GM20431 (cell line): Measurements from ENCODE around the gene TPSD1.
"Not testable (repeated sequence)": the region's sequence is repeated elsewhere in the genome, so short reads cannot be mapped to it uniquely, and the experiment has no call there.

Experiments used
- in situ Hi-C: fragments of 300-500 bp; cut with MseI, MboI; formaldehyde crosslinking; loops from one replicate; pipeline ENCODE4 v1.15.0; 2020; ENCODE audit warnings: low sequenced_read_pairs; ENCODE audit not compliant: unreplicated experiment

Gene TPSD1

GRCh38 chr16:1255276-1256122 lies at the start of gene TPSD1:
TSS of gene TPSD1 (plus strand) at chr16:1256069. CDS start at chr16:1256281, 212 bp downstream.
- in situ Hi-C loops = not testable (repeated sequence)

- in situ Hi-C loops = no loop called here
Observed at GRCh38 chr16:1206326-1206725, 49.5 kb upstream of the TPSD1 start.

- in situ Hi-C loops = no loop called here
Observed at GRCh38 chr16:1206786-1207185, 49.1 kb upstream of the TPSD1 start.

DNA sequence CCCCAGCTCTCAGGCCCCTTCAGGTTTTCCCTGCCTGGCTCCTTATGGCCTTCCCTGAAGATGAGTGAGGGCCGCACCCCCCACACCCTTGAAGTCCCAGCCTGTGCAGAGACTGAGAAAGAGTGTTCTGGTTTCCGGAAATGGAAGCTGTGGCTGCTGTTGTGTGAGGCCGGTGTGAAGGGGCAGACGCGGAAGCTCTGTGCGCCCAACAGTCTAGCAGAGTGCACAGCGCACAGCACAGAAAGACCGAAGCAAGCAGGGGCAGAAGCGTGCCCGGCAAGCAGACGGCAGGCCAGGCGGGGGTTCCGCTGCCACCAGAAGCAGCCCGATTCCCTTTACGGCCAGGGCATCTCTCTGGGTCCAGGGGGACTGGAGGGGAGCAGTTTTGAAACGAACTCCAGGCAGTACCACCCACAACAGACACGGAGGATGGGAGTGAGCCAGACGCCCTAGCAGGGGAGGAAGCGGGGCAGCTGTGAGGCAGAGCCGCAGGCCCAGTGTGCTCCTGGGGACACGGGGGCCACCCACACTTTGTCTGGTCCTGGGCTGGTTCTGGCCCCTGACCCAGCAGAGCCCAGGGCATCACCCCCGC lies 47.5 kb upstream of the TPSD1 start:
- in situ Hi-C loops = no loop called here

GRCh38 chr16:1209081-1209480 lies 46.8 kb upstream of the TPSD1 start:
- in situ Hi-C loops = no loop called here

GRCh38 chr16:1210461-1210860 lies 45.4 kb upstream of the TPSD1 start:
- in situ Hi-C loops = no loop called here

DNA sequence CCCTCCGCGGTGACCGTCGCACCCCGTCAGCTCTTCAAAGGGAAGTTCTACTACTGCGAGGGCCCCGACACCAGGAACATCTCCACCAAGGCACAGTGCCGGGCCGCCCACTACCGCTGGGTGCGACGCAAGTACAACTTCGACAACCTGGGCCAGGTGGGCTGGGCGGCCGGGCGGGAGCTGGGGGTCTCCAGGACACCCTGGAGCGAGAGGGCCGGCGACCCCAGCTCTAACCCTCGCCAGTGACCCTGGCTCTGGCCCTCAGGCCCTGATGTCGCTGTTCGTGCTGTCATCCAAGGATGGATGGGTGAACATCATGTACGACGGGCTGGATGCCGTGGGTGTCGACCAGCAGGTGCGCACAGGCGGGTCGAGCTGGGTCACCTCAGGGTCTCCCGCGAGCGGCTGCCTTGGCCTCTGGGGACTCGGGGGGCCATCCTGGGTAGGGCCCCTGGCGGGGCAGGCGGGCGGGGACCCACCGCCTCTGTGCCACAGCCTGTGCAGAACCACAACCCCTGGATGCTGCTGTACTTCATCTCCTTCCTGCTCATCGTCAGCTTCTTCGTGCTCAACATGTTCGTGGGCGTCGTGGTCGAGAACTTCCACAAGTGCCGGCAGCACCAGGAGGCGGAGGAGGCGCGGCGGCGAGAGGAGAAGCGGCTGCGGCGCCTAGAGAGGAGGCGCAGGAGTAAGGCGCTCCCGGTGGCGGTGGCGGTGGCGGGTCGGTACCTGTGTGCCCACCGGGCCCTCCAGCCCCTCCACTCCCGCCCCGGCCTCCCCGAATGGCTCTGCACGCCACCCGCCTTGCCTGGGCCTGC lies 44.2 kb upstream of the TPSD1 start:
- in situ Hi-C loops = no loop called here

- in situ Hi-C loops = no loop called here
Observed at GRCh38 chr16:1212616-1213194, 43.2 kb upstream of the TPSD1 start.

DNA sequence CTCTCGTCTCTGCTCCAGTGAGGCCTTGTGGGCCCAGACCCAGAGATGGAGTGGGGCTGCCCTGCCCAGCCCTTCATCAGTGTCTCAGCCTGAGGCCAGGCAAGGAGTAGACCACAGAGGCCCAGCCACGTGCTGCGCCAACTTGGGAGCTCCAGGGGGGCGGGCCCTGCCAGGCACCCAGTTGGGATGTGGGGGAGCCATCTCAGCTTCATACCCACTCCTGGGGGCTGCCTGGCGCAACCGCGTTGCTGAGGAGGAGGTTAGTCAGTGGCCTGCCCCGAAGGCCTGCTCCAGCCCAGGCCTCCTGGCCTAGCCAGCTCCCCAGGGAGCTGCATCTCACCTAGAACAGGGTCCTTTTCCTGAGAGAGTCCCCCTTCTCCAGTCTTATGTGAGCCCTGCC lies 42.6 kb upstream of the TPSD1 start:
- in situ Hi-C loops = no loop called here

GRCh38 chr16:1213796-1214372 lies 42.0 kb upstream of the TPSD1 start:
- in situ Hi-C loops = no loop called here

DNA sequence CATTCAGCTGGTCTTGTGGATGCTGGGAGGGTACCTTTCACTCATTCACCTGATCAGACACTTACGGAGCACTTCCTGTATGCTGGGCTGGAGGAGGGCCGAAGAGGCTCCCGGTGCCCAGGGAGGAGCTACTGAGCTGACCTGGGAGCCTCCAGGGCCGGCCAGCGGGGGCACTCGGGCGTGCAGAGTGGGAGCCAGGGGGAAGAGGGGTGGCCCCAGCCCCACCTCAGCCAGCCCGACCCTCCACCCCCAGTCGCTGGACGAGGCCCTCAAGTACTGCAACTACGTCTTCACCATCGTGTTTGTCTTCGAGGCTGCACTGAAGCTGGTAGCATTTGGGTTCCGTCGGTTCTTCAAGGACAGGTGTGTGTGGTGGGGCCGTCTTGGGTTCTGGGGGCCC lies 41.1 kb upstream of the TPSD1 start:
- in situ Hi-C loops = no loop called here

DNA sequence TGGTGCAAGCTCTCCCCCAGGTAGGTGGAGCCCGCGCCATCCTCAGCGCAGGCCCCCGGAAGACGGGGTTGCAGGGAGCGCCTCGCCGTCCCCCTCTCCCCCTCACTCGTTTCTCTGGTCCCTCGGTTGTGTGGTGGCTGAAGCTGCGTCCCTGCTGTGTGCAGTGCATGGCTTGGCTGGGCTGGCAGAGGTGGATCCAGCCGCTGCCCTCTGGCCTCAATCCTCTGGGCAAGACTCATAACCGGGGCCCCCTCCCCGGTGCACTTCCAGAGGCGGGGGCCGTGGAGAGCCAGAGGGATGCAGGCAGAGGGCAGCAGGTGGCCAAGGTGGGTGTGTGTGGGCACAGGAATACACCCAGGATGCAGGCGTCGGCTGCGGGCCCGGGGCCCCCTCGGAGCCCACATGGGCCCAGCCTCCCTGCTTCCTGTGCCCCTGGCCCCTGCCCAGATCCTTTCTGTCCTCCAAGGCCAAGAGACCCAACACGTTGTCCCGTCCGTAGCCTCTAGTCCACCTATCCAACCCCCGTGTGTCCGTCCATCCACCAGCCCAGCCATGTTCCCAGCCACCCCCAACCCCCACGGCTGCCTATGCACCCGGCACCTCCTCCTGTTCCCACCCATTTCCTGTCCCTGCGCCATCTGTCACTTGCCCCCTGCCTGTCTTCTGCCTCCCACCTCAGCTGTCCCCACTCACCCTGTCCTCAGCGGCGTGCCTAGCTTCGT lies 40.1 kb upstream of the TPSD1 start:
- in situ Hi-C loops = no loop called here

DNA sequence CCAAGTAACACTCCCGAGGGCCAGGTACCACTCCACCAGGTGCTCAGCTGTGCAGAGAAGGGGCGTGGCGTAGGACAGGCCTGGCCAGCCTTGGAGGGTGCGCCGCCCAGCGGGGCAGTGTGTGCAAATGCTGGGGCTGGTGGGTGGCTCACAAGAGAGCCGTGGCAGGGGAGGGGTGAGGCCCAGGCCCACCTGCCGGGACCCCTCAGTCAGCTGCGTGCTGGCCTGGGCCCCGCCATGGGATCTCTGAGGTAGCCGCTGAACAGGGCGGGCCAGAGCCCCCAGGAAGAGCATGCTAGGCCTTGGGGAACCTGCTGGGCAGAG lies 39.6 kb upstream of the TPSD1 start:
- in situ Hi-C loops = no loop called here

DNA sequence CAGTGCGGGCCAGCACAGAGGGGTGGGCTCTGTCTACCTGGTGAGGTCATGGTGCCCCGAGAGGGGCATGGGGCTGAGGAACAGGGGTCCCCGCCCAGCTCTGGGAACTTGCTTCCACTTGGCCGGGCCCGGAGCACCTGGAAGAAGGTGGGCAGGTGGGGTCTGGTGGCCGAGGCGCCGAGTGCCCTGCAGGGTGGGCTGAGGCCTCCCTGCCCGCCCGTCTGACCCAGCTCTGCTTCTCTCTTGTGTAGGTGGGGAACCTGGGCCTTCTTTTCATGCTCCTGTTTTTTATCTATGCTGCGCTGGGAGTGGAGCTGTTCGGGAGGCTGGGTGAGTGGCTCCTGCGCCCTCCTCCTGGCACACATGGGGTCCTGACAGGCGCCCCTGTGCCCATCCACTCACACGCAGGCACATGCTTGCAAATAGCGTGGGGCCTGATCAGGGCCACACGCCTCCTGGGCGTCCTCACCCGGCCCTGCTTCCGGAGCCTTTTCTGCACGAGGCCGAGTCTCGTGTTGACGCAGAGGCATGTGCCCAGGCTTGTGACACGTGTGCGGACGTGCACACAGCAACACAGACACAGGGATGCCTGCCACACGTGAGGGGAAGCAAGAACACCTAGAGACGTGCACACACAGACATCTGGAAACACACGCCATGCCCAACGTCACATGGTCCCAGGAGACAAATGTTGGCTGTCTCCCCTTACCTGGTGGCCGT lies 39.0 kb upstream of the TPSD1 start:
- in situ Hi-C loops = no loop called here

DNA sequence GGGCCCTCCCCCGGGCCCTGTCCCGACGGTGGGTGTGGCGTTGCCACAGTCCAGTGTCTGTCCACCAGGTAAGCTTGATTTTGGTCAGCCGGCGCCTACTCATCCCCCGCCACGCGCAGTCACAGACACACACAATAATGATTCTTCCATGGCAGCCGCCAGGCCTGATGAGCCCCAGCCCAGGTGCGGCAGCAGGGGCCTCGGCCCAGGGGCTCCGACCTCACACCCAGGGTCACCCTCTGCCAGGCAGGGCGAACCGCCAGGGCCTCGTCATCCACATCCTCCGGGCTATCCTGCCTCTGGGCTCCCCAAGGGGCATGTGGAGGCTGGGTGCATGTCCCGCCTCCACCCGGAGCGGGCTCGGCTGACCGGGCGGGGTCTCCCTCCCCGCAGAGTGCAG lies 38.3 kb upstream of the TPSD1 start:
- in situ Hi-C loops = no loop called here

GRCh38 chr16:1218061-1218929 lies 37.6 kb upstream of the TPSD1 start:
- in situ Hi-C loops = no loop called here

DNA sequence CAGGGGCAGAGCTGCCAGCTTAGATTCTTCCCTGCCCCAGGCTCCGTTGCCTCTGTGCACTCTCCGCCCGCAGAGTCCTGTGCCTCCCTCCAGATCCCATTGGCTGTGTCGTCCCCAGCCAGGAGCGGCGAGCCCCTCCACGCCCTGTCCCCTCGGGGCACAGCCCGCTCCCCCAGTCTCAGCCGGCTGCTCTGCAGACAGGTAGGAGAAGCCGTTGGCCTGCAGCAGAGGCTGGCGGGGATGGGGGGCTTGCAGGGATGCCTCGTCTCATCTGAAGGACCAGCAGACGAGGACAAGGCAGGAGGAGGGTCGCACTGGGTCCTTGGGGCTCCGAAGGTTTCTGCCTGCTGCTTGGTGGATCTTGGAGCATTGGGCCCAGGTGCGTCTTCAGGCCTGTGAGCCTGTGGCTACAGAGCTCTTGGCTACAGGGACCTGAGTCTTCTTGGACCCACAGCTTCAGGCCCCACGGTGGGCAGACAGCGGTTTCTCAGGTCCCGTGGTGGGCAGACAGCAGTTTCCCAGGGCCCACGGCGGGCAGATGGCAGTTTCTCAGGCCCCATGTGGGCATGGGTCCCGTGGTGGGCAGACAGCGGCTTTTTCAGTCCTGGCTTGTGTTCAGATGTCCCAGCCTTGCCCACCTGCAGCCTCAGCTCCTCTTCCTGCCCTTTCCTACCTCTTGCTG lies 36.8 kb upstream of the TPSD1 start:
- in situ Hi-C loops = no loop called here
